H1 (cell line): ENCODE results near the gene GALNT18. TPM values are rescaled to one million over a fixed set of nuclear protein-coding genes. Genes with fewer than 3 reads are reported as not detected.

Experiments
- CTCF ChIA-PET: fragments of 300-600 bp; sonication (Branson Sonifier 250); formaldehyde crosslinking; loops from one replicate; lab custom pipeline; 2021; ENCODE audit not compliant: partially characterized antibody; lab: Charles Lee
- POLR2A ChIA-PET: fragments of 300-600 bp; sonication (Branson Sonifier 250); formaldehyde crosslinking; loops from one replicate; lab custom pipeline; 2021; ENCODE audit warnings: inconsistent platforms; ENCODE audit not compliant: partially characterized antibody; lab: Charles Lee
- DNase-seq, 2 experiments: peaks; one replicate each; pipeline versions ENCODE4 v3.0.0 to v3.0.0-alpha.2; 2010 to 2022; ENCODE audit warnings: low spot score in 2 of 2, low read depth in 1 of 2, mixed read lengths in 1 of 2
- FAIRE-seq: peaks from 2 replicates; lab custom pipeline; 2011; peaks lifted over from hg19 to GRCh38; lab: Jason Lieb, UNC
- H2AFZ ChIP-seq: 2 replicates; pipeline ENCODE4 v1.8.1; 2012; ENCODE audit warnings: low read length, inconsistent platforms
- H2AK5ac ChIP-seq: 2 replicates; pipeline ENCODE4 v1.6.1; 2013; ENCODE audit warnings: low read depth, low read length
- H2BK120ac ChIP-seq: replicated peaks from 2 replicates; pipeline ENCODE3; 2013; ENCODE audit warnings: low read depth, low read length, inconsistent platforms
- H2BK12ac ChIP-seq: 2 replicates; pipeline ENCODE4 v1.6.1; 2013; ENCODE audit warnings: low read depth, low read length
- H2BK15ac ChIP-seq: 2 replicates; pipeline ENCODE4 v1.6.1; 2013; ENCODE audit warnings: low read length
- H2BK20ac ChIP-seq: 2 replicates; pipeline ENCODE4 v1.6.1; 2013; ENCODE audit warnings: low read length
- H2BK5ac ChIP-seq: 2 replicates; pipeline ENCODE4 v1.6.1; 2013; ENCODE audit warnings: low read depth, low read length
- H3K14ac ChIP-seq: 2 replicates; pipeline ENCODE4 v1.6.1; 2013; ENCODE audit warnings: inconsistent platforms; ENCODE audit not compliant: insufficient read length
- H3K18ac ChIP-seq: 2 replicates; pipeline ENCODE4 v1.6.1; 2013; ENCODE audit warnings: low read length; ENCODE audit errors: extremely low read depth
- H3K23ac ChIP-seq: 2 replicates; pipeline ENCODE4 v1.6.1; 2013; ENCODE audit warnings: inconsistent platforms; ENCODE audit not compliant: insufficient read length
- H3K23me2 ChIP-seq: 2 replicates; pipeline ENCODE4 v1.6.1; 2013; ENCODE audit warnings: low read depth, low read length
- H3K27ac ChIP-seq: 2 replicates; pipeline ENCODE4 v1.6.1; 2011; ENCODE audit warnings: low read depth, low read length, inconsistent platforms
- H3K27me3 ChIP-seq, 4 experiments: replicated peaks in 1 of 4; 1 replicate in 1 of 4; 2 replicates in 3 of 4; pipeline versions ENCODE4 v1.6.1 to v1.8.1; 2011 to 2013; ENCODE audit warnings: low read length in 3 of 4, mild to moderate bottlenecking in 3 of 4, inconsistent platforms in 2 of 4, mixed read lengths in 2 of 4, moderate library complexity in 1 of 4; ENCODE audit not compliant: control insufficient read depth in 3 of 4, insufficient read depth in 3 of 4; ENCODE audit errors: extremely low read depth in 1 of 4
- H3K36me3 ChIP-seq, 4 experiments: 2 replicates each; pipeline versions ENCODE4 v1.6.1 to v1.8.1; 2011 to 2013; ENCODE audit warnings: mild to moderate bottlenecking in 4 of 4, low read length in 3 of 4, moderate library complexity in 2 of 4, control low read depth in 1 of 4, inconsistent platforms in 1 of 4; ENCODE audit not compliant: insufficient read depth in 4 of 4, control insufficient read depth in 2 of 4
- H3K4ac ChIP-seq: replicated peaks from 2 replicates; pipeline ENCODE3; 2013; ENCODE audit warnings: low read length, low read depth, mixed read lengths, inconsistent platforms; ENCODE audit not compliant: insufficient read length
- H3K4me1 ChIP-seq, 4 experiments: replicated peaks in 1 of 4; 1 replicate in 1 of 4; 2 replicates in 3 of 4; pipeline versions ENCODE4 v1.6.1 to v1.8.1; 2011 to 2013; ENCODE audit warnings: low read length in 3 of 4, inconsistent platforms in 2 of 4, mixed read lengths in 1 of 4; ENCODE audit not compliant: insufficient read depth in 4 of 4, control insufficient read depth in 3 of 4
- H3K4me2 ChIP-seq, 2 experiments: 2 replicates each; pipeline versions ENCODE4 v1.6.1 to v1.8.1; 2011 to 2013; ENCODE audit warnings: low read depth in 2 of 2, low read length in 2 of 2, control low read depth in 1 of 2, inconsistent platforms in 1 of 2, mild to moderate bottlenecking in 1 of 2; ENCODE audit not compliant: insufficient read depth in 1 of 2
- H3K4me3 ChIP-seq, 4 experiments: fragments of 200-600, 300-600 bp in 1 of 4; sonication (generic), shearing (Covaris generic), sonication (Bioruptor Twin) in 1 of 4; 2 replicates each; pipeline versions ENCODE4 v1.5.1 to v1.8.1; 2011 to 2016; ENCODE audit warnings: low read length in 4 of 4, low read depth in 3 of 4, control low read depth in 2 of 4, inconsistent platforms in 2 of 4, mild to moderate bottlenecking in 2 of 4, mixed read lengths in 1 of 4, moderate library complexity in 1 of 4; ENCODE audit not compliant: insufficient read depth in 2 of 4; ENCODE audit errors: extremely low read depth in 1 of 4
- H3K56ac ChIP-seq: replicated peaks from 2 replicates; pipeline ENCODE3; 2013; ENCODE audit warnings: low read depth, mild to moderate bottlenecking, mixed read lengths, low read length, inconsistent platforms; ENCODE audit not compliant: insufficient read length
- H3K79me1 ChIP-seq: 2 replicates; pipeline ENCODE4 v1.6.1; 2013; ENCODE audit warnings: low read depth, low read length, control low read depth
- H3K79me2 ChIP-seq, 2 experiments: 2 replicates each; pipeline versions ENCODE4 v1.6.1 to v1.8.1; 2012 to 2013; ENCODE audit warnings: low read length in 2 of 2, mild to moderate bottlenecking in 2 of 2, inconsistent platforms in 1 of 2; ENCODE audit not compliant: insufficient read depth in 2 of 2, control insufficient read depth in 1 of 2
- H3K9ac ChIP-seq, 4 experiments: replicated peaks in 1 of 4; 1 replicate in 1 of 4; 2 replicates in 3 of 4; pipeline versions ENCODE4 v1.6.1 to v1.8.1; 2011 to 2013; ENCODE audit warnings: low read depth in 3 of 4, low read length in 3 of 4, control low read depth in 2 of 4, mild to moderate bottlenecking in 2 of 4, moderate library complexity in 2 of 4, inconsistent platforms in 1 of 4; ENCODE audit errors: extremely low read depth in 1 of 4
- H3K9me3 ChIP-seq, 2 experiments: 2 replicates each; pipeline versions ENCODE4 v1.6.1 to v1.8.1; 2012 to 2013; ENCODE audit warnings: mild to moderate bottlenecking in 2 of 2, moderate library complexity in 2 of 2, control low read depth in 1 of 2, inconsistent platforms in 1 of 2, low read depth in 1 of 2, low read length in 1 of 2, mixed read lengths in 1 of 2; ENCODE audit not compliant: insufficient read depth in 2 of 2
- H4K20me1 ChIP-seq, 2 experiments: replicated peaks in 1 of 2; 2 replicates each; pipeline versions ENCODE3 to v1.8.1; 2011 to 2013; ENCODE audit warnings: inconsistent platforms in 2 of 2, low read length in 2 of 2, mild to moderate bottlenecking in 1 of 2; ENCODE audit not compliant: insufficient read depth in 2 of 2, control insufficient read depth in 1 of 2
- H4K5ac ChIP-seq: 2 replicates; pipeline ENCODE4 v1.6.1; 2013; ENCODE audit warnings: low read length, low read depth, mixed read lengths, inconsistent platforms; ENCODE audit not compliant: insufficient read length
- H4K8ac ChIP-seq: 2 replicates; pipeline ENCODE4 v1.8.0; 2013; ENCODE audit warnings: mild to moderate bottlenecking, moderate library complexity, low read length, inconsistent platforms; ENCODE audit not compliant: insufficient read depth; ENCODE audit errors: extremely low read depth
- H4K91ac ChIP-seq: replicated peaks from 2 replicates; pipeline ENCODE3; 2013; ENCODE audit warnings: low read length, mixed read lengths, inconsistent platforms; ENCODE audit not compliant: insufficient read length
- JUND ChIP-seq: IDR thresholded peaks from 2 replicates; pipeline ENCODE4 v1.6.1; 2011; ENCODE audit warnings: mild to moderate bottlenecking, improper control_type of control experiment, low read length
- TEAD4 ChIP-seq: IDR thresholded peaks from 2 replicates; pipeline ENCODE4 v1.6.1; 2012; ENCODE audit warnings: low read depth, low read length, inconsistent platforms, mixed read lengths
- WGBS, 2 experiments: shearing (Covaris generic) in 1 of 2; methylation state at CpG; one replicate each; pipeline versions ENCODE4 v1.1.6 to v1.1.7; 2013 to 2015; ENCODE audit warnings: low lambda C conversion rate in 2 of 2, mixed read lengths in 2 of 2, inconsistent platforms in 1 of 2, low coverage in 1 of 2, missing lambda C conversion rate in 1 of 2; ENCODE audit not compliant: insufficient replicate concordance in 2 of 2, insufficient coverage in 1 of 2, insufficient read length in 1 of 2; ENCODE audit errors: extremely low coverage in 1 of 2, missing lambda C conversion rate in 1 of 2; 5-methylcytosine and 5-hydroxymethylcytosine counted together
- polyA plus RNA-seq, 7 experiments: library from polyadenylated mRNA; depleted of rRNA in 3 of 7; stranded (reverse) in 5 of 7; unstranded in 2 of 7; fragments of >200 nt in 5 of 7; fragments of 200-250 nt in 2 of 7; gene quantifications; 1 replicate in 5 of 7; 2 replicates in 1 of 7; 4 replicates in 1 of 7; pipeline versions ENCODE4 v1.2.1 to v1.2.3, GENCODE V29; 2011 to 2013; ENCODE audit warnings: missing spikeins in 2 of 7, mixed read lengths in 2 of 7
- total RNA-seq: library from RNA; stranded (reverse); fragmentation: NEBNext Ultra II Directional; extraction: Animal tissue kit (Norgen Biotek cat#: 25700); gene quantifications from 2 replicates; pipeline ENCODE4 v1.2.1, GENCODE V29; 2021
- TF ChIP-seq, protein P1 (sequence below): IDR thresholded peaks from 2 replicates; pipeline ENCODE4 v1.6.1; 2011; ENCODE audit warnings: low read length, improper control_type of control experiment

GALNT18 gene
- total and polyA plus RNA-seq, 2 of the 8 experiments (the other 6 are each of a cell fraction or from before 2014, with no cell fraction given), result 6.0 to 9.4 TPM

DNA sequence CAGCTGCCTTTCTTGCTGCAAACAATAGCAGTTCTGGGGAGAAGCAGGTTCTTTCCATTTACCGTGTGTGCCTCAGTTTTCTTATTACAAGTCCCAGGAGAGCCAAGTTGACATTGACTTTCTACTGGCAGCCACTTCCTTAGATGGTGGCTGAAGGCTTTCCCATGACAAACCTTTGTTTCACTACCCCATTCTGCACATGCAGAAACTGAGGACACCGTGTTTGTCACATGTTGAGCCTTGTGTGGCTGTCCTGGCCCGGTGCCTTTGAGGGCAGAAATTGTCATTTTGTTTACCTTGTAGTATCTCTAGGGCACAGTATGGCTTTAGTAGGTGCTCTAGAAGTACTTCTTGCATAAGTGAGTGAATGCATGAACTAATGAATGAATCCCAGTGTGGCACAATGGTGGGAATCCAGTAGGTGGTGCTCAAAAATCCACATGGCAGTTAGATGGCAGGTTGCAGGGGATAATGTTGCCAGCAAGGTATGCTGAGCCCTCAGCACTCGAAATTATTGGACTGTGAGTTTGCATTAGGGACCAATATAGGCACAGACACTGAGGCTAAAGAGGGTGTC is 370.3 kb downstream of the GALNT18 start:
- Histone ChIP-seq H3K4ac (no peak overlapping the region), H3K4me3 (no peak overlapping the region), H2BK5ac (no peak overlapping the region), H3K79me2 (no peaks in the 10 kb centered on the region), H3K79me1 (no peaks in the 10 kb centered on the region), H3K4me1 (0 out of 7 replicates have a peak, but pooled peaks cover 0 to 2% (median 0%) of the 10 kb centered on the region in 4 experiments), H3K9ac (no peak overlapping the region), H3K14ac (no peak overlapping the region), H3K9me3 (peaks cover 0 to 4% of the 10 kb centered on the region in 2 experiments; a peak in 2 of 4 replicates), H3K27ac (no peak overlapping the region), H3K4me2 (no peak overlapping the region), H2AFZ (no peak overlapping the region), H4K91ac (no peak overlapping the region), H4K8ac (no peak overlapping the region), H3K23me2 (no peaks in the 10 kb centered on the region; the same call in 1 of the 2 replicates), H4K5ac (no peak overlapping the region), H3K56ac (no peak overlapping the region), H3K27me3 (no peaks in the 10 kb centered on the region), H3K18ac (no peak overlapping the region), H2BK120ac (no peak overlapping the region), H2BK20ac (no peak overlapping the region), H2BK12ac (no peak overlapping the region), H3K36me3 (no peaks in the 10 kb centered on the region), H2BK15ac (no peak overlapping the region), H4K20me1 (no peaks in the 10 kb centered on the region), H3K23ac (no peak overlapping the region), H2AK5ac (no peak overlapping the region)
- ChIA-PET POLR2A (interaction anchor here (1.5 kb wide), 1 partner anchor 12 kb away, joined by 3 read pairs; no protein-coding TSS in a partner anchor), CTCF (interaction anchor here (0.8 to 3.1 kb wide), 6 partner anchors 12 to 537 kb away, joined by 3 to 17 read pairs (median 4); no protein-coding TSS in a partner anchor)
- 90% methylated on average over 4 of the region's 4 CpGs; no CpG with 5 or more reads in 1 of the 2 experiments for WGBS, 2 experiments
- no peak for DNase-seq
- FAIRE-seq, result no peak
- TF ChIP-seq, protein P1, sequence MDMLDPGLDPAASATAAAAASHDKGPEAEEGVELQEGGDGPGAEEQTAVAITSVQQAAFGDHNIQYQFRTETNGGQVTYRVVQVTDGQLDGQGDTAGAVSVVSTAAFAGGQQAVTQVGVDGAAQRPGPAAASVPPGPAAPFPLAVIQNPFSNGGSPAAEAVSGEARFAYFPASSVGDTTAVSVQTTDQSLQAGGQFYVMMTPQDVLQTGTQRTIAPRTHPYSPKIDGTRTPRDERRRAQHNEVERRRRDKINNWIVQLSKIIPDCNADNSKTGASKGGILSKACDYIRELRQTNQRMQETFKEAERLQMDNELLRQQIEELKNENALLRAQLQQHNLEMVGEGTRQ, result no peak
- no peak for TF ChIP-seq TEAD4
- no peak for TF ChIP-seq JUND
